Activated CD8-positive, alpha-beta T cell treated with anti-CD3 and anti-CD28 coated beads for 36 hours (primary cell): ENCODE data around the gene MYO5B. TPM values are rescaled to one million over a fixed set of nuclear protein-coding genes. Genes with fewer than 3 reads are reported as not detected.

Experiments
- ATAC-seq: fragments of 200-7000 bp; cut with Tn5 transposase; one replicate; pipeline ENCODE4 v1.10.0; 2021; ENCODE audit warnings: mild to moderate bottlenecking, moderate library complexity
- CTCF ChIA-PET: fragments of 350-600 bp; sonication (Branson Sonifier 250); formaldehyde crosslinking; loops from one replicate; lab custom pipeline; 2021; ENCODE audit warnings: antibody characterized with exemption; lab: Charles Lee
- POLR2A ChIA-PET: fragments of 350-600 bp; sonication (Branson Sonifier 250); formaldehyde crosslinking; loops from one replicate; lab custom pipeline; 2021; ENCODE audit warnings: antibody characterized with exemption; lab: Charles Lee
- DNase-seq: peaks from one replicate; pipeline ENCODE4 v3.0.0-alpha.2; 2020
- H3K27ac Mint-ChIP-seq: one replicate; pipeline ENCODE4 v1.8.0; 2021; ENCODE audit warnings: mild to moderate bottlenecking, mixed read lengths
- H3K27me3 Mint-ChIP-seq: one replicate; pipeline ENCODE4 v1.8.0; 2021; ENCODE audit warnings: mixed read lengths
- H3K36me3 Mint-ChIP-seq: one replicate; pipeline ENCODE4 v1.8.0; 2021; ENCODE audit warnings: low read depth, mixed read lengths
- H3K4me1 Mint-ChIP-seq: one replicate; pipeline ENCODE4 v1.8.0; 2021; ENCODE audit warnings: low read depth, mixed read lengths
- H3K4me3 Mint-ChIP-seq: one replicate; pipeline ENCODE4 v1.8.0; 2021; ENCODE audit warnings: mild to moderate bottlenecking, moderate library complexity, mixed read lengths
- H3K9me3 Mint-ChIP-seq: one replicate; pipeline ENCODE4 v1.8.0; 2021; ENCODE audit warnings: mixed read lengths
- intact Hi-C: fragments of 100-400 bp; cut with micrococcal nuclease; formaldehyde crosslinking; loops from one replicate; pipeline ENCODE4 v1.10.0; 2022
- total RNA-seq, 2 experiments: library from RNA; stranded (reverse); gene quantifications; one replicate each; pipeline ENCODE4 v1.2.3, GENCODE V29; 2021
- TF ChIP-seq, protein P1 (sequence below): fragments of 200-600 bp; IDR thresholded peaks from one replicate; pipeline ENCODE4 v1.8.0; 2022; ENCODE audit warnings: antibody characterized with exemption, mild to moderate bottlenecking

The MYO5B gene
- total RNA-seq, 2 experiments from 2014 or later: 0.09 TPM; not detected in 1

- Mint-ChIP-seq H3K4me3 (no peak overlapping the region), H3K36me3 (no peaks in the 10 kb centered on the region), H3K27me3 (peaks cover 14% of the 10 kb centered on the region), H3K27ac (no peak overlapping the region), H3K4me1 (no peaks in the 10 kb centered on the region), H3K9me3 (no peaks in the 10 kb centered on the region)
- DNase-seq (no peak), ATAC-seq (no peak)
- intact Hi-C loops: no loop called here
- ChIA-PET POLR2A (no interaction called here), CTCF (no interaction called here)
- TF ChIP-seq, protein P1, sequence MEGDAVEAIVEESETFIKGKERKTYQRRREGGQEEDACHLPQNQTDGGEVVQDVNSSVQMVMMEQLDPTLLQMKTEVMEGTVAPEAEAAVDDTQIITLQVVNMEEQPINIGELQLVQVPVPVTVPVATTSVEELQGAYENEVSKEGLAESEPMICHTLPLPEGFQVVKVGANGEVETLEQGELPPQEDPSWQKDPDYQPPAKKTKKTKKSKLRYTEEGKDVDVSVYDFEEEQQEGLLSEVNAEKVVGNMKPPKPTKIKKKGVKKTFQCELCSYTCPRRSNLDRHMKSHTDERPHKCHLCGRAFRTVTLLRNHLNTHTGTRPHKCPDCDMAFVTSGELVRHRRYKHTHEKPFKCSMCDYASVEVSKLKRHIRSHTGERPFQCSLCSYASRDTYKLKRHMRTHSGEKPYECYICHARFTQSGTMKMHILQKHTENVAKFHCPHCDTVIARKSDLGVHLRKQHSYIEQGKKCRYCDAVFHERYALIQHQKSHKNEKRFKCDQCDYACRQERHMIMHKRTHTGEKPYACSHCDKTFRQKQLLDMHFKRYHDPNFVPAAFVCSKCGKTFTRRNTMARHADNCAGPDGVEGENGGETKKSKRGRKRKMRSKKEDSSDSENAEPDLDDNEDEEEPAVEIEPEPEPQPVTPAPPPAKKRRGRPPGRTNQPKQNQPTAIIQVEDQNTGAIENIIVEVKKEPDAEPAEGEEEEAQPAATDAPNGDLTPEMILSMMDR: no peak
Observed at GRCh38 chr18:50093366-50094064, 101.4 kb downstream of the MYO5B start.

GRCh38 chr18:50092245-50092805 is 102.6 kb downstream of the MYO5B start:
- ChIA-PET CTCF (interaction anchor here (0.9 kb wide), 1 partner anchor 111 kb away, joined by 3 read pairs; no protein-coding TSS in a partner anchor), POLR2A (no interaction called here)
- TF ChIP-seq, protein P1: no peak
- DNase-seq: no peak
- no peak overlapping the region for H3K27ac Mint-ChIP-seq
- intact Hi-C loops: no loop called here
- H3K4me1 Mint-ChIP-seq: no peaks in the 10 kb centered on the region
- no peaks in the 10 kb centered on the region for H3K9me3 Mint-ChIP-seq
- ATAC-seq: no peak
- no peak overlapping the region for H3K4me3 Mint-ChIP-seq
- no peaks in the 10 kb centered on the region for H3K36me3 Mint-ChIP-seq
- peaks cover 14% of the 10 kb centered on the region for H3K27me3 Mint-ChIP-seq

- TF ChIP-seq, protein P1: no peak
- ChIA-PET CTCF (interaction anchor here (0.9 kb wide), 1 partner anchor 111 kb away, joined by 3 read pairs; no protein-coding TSS in a partner anchor), POLR2A (no interaction called here)
- ATAC-seq (no peak), DNase-seq (no peak)
- intact Hi-C loops: no loop called here
- no peak overlapping the region for H3K27ac Mint-ChIP-seq
- no peaks in the 10 kb centered on the region for H3K36me3 Mint-ChIP-seq
- H3K4me1 Mint-ChIP-seq: no peaks in the 10 kb centered on the region
- H3K9me3 Mint-ChIP-seq: no peaks in the 10 kb centered on the region
- no peak overlapping the region for H3K4me3 Mint-ChIP-seq
- H3K27me3 Mint-ChIP-seq: peaks cover 14% of the 10 kb centered on the region
Observed at GRCh38 chr18:50091509-50092244, 103.3 kb downstream of the MYO5B start.

DNA sequence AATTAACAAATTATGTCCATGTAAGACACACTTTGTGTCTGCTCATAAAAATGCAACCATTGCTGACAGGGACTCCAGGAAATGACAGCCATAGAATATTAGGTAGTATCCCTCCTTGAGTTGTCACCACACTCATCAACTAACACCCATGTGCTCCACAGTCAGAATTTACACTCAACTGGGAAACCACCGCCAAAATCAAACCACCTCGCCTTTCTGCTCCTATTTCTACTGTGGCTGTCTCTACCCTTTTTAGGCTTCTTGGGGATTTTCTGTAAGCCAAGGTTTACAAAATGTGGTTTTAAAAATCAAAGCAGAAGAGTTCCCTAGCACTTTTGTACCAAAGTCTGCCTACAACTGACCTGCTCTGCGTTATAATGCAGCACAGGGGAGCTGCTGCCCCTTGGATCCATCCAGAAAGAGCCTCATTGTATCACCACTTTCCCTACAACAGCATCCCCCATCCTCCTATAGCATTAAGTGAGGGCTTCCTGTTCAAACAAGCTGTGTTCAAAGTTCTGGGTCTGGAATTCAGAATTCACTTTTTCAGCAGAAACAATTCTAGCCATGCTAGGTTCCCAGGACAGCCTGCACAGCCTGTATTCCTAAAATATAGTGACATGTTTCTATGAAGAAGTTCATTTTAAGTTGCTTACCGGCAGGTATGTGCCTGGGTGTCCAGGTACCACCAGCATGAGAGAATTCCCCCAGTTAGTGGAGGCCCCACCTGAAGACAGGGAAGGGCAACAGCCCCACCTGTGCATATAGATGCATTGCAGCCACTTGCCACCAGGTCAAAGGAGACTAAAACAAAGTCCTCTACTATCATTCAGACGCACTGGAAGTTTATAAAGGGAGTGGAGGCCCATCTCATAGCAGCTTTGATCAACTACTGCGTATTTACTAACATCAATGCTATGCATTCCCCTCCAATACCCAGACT is 104.3 kb downstream of the MYO5B start:
- Mint-ChIP-seq H3K36me3 (no peaks in the 10 kb centered on the region), H3K27ac (no peak overlapping the region), H3K4me1 (no peaks in the 10 kb centered on the region), H3K4me3 (no peak overlapping the region), H3K27me3 (peaks cover 10% of the 10 kb centered on the region), H3K9me3 (no peaks in the 10 kb centered on the region)
- intact Hi-C loops: no loop called here
- ChIA-PET POLR2A (no interaction called here), CTCF (no interaction called here)
- DNase-seq (no peak), ATAC-seq (no peak)
- TF ChIP-seq, protein P1: no peak
